Panc1 (cell line): ENCODE measurements around the gene IGF2R. TPM values are rescaled to one million over a fixed set of nuclear protein-coding genes. Genes with fewer than 3 reads are reported as not detected.

ENCODE experiments used
- ATAC-seq: fragments of 200-7000 bp; cut with Tn5 transposase; 2 replicates; pipeline ENCODE4 v1.9.1; 2020; ENCODE audit warnings: mild to moderate bottlenecking, moderate library complexity
- BruUV-seq: library from RNA; stranded (reverse); fragments of 400-500 nt; replicated peaks from 2 replicates; lab custom pipeline; 2021; lab: Mats Ljungman, UMichigan
- CTCF ChIA-PET: fragments of 300-600 bp; sonication (Branson Sonifier 250); formaldehyde crosslinking; loops from one replicate; lab custom pipeline; 2022; ENCODE audit warnings: antibody characterized with exemption; lab: Charles Lee
- POLR2A ChIA-PET: fragments of 300-600 bp; sonication (Branson Sonifier 250); formaldehyde crosslinking; loops from one replicate; lab custom pipeline; 2022; ENCODE audit warnings: antibody characterized with exemption; lab: Charles Lee
- DNase-seq: peaks from one replicate; pipeline ENCODE4 v3.0.0-alpha.2; 2010; ENCODE audit warnings: low read depth, low spot score
- H3K27ac ChIP-seq: 2 replicates; pipeline ENCODE4 v1.5.1; 2011; ENCODE audit warnings: mild to moderate bottlenecking, low read length, inconsistent platforms
- H3K27me3 ChIP-seq: fragments of 200-500 bp; sonication (Bioruptor generic); 2 replicates; pipeline ENCODE4 v1.6.0; 2014; ENCODE audit warnings: low read length, inconsistent platforms; ENCODE audit not compliant: control insufficient read depth, insufficient read depth
- H3K36me3 ChIP-seq: fragments of 200-500 bp; sonication (Bioruptor generic); 2 replicates; pipeline ENCODE4 v1.5.1; 2014; ENCODE audit warnings: inconsistent platforms, mild to moderate bottlenecking, low read length, moderate library complexity; ENCODE audit not compliant: control insufficient read depth, insufficient read depth
- H3K4me1 ChIP-seq: 2 replicates; pipeline ENCODE4 v1.5.1; 2011; ENCODE audit warnings: inconsistent platforms, mild to moderate bottlenecking, low read length, moderate library complexity; ENCODE audit not compliant: control insufficient read depth, insufficient read depth
- H3K4me3 ChIP-seq, 2 experiments: 2 replicates each; pipeline ENCODE4 v1.5.1; 2011 to 2012; ENCODE audit warnings: low read depth in 2 of 2, low read length in 2 of 2, mild to moderate bottlenecking in 2 of 2, inconsistent platforms in 1 of 2, moderate library complexity in 1 of 2
- H3K9me3 ChIP-seq: fragments of 200-500 bp; sonication (Bioruptor generic); 2 replicates; pipeline ENCODE4 v1.5.1; 2014; ENCODE audit warnings: low read depth, mild to moderate bottlenecking, inconsistent platforms, low read length, moderate library complexity; ENCODE audit not compliant: control insufficient read depth, insufficient read depth
- POLR2AphosphoS5 ChIP-seq: IDR thresholded peaks from 2 replicates; pipeline ENCODE4 v1.6.1; 2012; ENCODE audit warnings: mild to moderate bottlenecking, low read depth, low read length, moderate library complexity
- REST ChIP-seq, 2 experiments: IDR thresholded peaks; 2 replicates each; pipeline ENCODE4 v1.6.1; 2011 to 2012; ENCODE audit warnings: low read depth in 2 of 2, control low read depth in 1 of 2, low read length in 1 of 2, mild to moderate bottlenecking in 1 of 2, moderate library complexity in 1 of 2; ENCODE audit not compliant: insufficient read depth in 1 of 2
- SIN3A ChIP-seq: IDR thresholded peaks from 2 replicates; pipeline ENCODE4 v1.6.1; 2012; ENCODE audit warnings: low read depth, mild to moderate bottlenecking, low read length, moderate library complexity, borderline replicate concordance; ENCODE audit not compliant: insufficient read depth
- TCF7L2 ChIP-seq: IDR thresholded peaks from 2 replicates; pipeline ENCODE4 v1.6.1; 2011; ENCODE audit warnings: mild to moderate bottlenecking, low read depth, low read length, inconsistent platforms
- in situ Hi-C: cut with HindIII; loops from 2 replicates; pipeline ENCODE4 v1.10.0; 2016; ENCODE audit warnings: low sequenced_read_pairs, low pct_unique_long_range_greater_than_20kb
- intact Hi-C: fragments of 100-400 bp; cut with micrococcal nuclease; formaldehyde crosslinking; loops from one replicate; pipeline ENCODE4 v1.10.0; 2022; ENCODE audit not compliant: unreplicated experiment
- total RNA-seq: library from RNA; stranded (reverse); gene quantifications from one replicate; pipeline ENCODE4 v1.2.1, GENCODE V29; 2021; ENCODE audit not compliant: unreplicated experiment
- TF ChIP-seq, protein P1 (sequence below): fragments of 450-650 bp; IDR thresholded peaks from 2 replicates; pipeline ENCODE4 v1.5.1; 2017; ENCODE audit warnings: mild to moderate bottlenecking

IGF2R gene
- total RNA-seq, 1 experiment from 2014 or later, result 163 TPM

DNA sequence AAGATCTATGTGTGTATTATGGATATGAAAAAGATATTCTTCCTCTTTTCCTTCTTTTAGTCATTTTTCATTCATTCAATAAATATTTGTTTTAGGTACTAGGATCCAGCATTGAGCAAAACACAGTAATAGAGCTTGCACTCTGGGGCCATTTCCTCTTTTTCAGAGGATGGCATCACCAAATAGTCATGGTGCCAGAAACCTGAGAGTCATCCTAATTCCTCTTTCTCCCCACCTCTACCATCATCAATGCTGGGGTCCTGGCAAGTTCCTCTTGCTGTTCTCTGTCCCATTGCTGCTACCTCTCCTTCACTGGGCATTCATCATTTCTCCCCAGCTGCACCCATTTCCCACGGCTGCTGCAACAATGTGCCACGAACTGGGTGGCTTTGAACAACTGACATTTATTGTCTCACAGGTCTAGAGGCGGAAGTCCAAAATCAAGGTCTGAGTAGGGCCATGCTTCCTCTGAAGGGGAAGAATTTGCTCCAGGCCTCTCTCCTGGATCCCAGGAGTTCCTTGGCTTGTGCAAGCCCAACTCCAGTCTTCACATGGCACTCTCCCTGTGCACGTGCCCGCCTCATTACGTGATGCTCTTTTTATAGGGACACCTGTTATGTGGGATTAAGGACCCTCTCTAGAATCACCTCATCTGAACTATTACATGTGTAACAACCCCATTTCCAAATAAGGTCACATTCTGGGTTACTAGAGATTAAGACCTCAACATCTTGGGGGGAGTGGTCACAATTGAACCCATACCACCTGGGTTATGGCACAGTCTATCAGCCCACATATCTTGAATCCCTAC, 9.5 kb upstream of the IGF2R start:
- in situ Hi-C loops, result no loop called here

GRCh38 chr6:159959976-159960384, 8.9 kb upstream of the IGF2R start:
- in situ Hi-C loops, result no loop called here
- DNase-seq (no peak), ATAC-seq (no peak)
- TF ChIP-seq TCF7L2 (no peak), SIN3A (no peak), POLR2AphosphoS5 (no peak), REST (IDR thresholded peaks at IDR 0.05; ENCODE audit: insufficient read depth in 1 of 2, low read depth in 2 of 2, low read length in 1 of 2) (no peak)
- TF ChIP-seq, protein P1, sequence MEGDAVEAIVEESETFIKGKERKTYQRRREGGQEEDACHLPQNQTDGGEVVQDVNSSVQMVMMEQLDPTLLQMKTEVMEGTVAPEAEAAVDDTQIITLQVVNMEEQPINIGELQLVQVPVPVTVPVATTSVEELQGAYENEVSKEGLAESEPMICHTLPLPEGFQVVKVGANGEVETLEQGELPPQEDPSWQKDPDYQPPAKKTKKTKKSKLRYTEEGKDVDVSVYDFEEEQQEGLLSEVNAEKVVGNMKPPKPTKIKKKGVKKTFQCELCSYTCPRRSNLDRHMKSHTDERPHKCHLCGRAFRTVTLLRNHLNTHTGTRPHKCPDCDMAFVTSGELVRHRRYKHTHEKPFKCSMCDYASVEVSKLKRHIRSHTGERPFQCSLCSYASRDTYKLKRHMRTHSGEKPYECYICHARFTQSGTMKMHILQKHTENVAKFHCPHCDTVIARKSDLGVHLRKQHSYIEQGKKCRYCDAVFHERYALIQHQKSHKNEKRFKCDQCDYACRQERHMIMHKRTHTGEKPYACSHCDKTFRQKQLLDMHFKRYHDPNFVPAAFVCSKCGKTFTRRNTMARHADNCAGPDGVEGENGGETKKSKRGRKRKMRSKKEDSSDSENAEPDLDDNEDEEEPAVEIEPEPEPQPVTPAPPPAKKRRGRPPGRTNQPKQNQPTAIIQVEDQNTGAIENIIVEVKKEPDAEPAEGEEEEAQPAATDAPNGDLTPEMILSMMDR, result no peak
- H3K27me3 ChIP-seq, result peaks cover 4% of the 10 kb centered on the region
- BruUV-seq, result no TSS peak
- ChIA-PET POLR2A (interaction anchor here (0.6 kb wide), 1 partner anchor 44 kb away, joined by 6 read pairs; no protein-coding TSS in a partner anchor), CTCF (no interaction called here)
- no peak overlapping the region for H3K27ac ChIP-seq
- H3K36me3 ChIP-seq, result no peaks in the 10 kb centered on the region
- intact Hi-C loops, result no loop called here
- H3K4me3 ChIP-seq, result no peak overlapping the region
- H3K9me3 ChIP-seq, result no peaks in the 10 kb centered on the region
- H3K4me1 ChIP-seq, result no peaks in the 10 kb centered on the region

More for the DNA sequence above, 9.5 kb upstream of the IGF2R start:
- H3K4me1 ChIP-seq, result no peaks in the 10 kb centered on the region
- H3K36me3 ChIP-seq, result no peaks in the 10 kb centered on the region
- POLR2A ChIA-PET, result no interaction called here
- intact Hi-C loops, result no loop called here
- H3K4me3 ChIP-seq, result no peak overlapping the region
- TF ChIP-seq SIN3A, result no peak
- ATAC-seq (no peak), DNase-seq (no peak)
- no peak overlapping the region for H3K27ac ChIP-seq
- no peaks in the 10 kb centered on the region for H3K9me3 ChIP-seq
- peaks cover 4% of the 10 kb centered on the region for H3K27me3 ChIP-seq
- BruUV-seq, result no TSS peak
- CTCF ChIA-PET, result no interaction called here

- peaks cover 4% of the 10 kb centered on the region for H3K27me3 ChIP-seq
These were observed 8.4 kb upstream of the IGF2R start for GRCh38 chr6:159960485-159960884.

More at GRCh38 chr6:159960485-159960884, 8.4 kb upstream of the IGF2R start:
- H3K27ac ChIP-seq, result no peak overlapping the region
- DNase-seq, result no peak
- ChIA-PET CTCF (no interaction called here), POLR2A (interaction anchor here (0.6 kb wide), 1 partner anchor 44 kb away, joined by 6 read pairs; no protein-coding TSS in a partner anchor)
- no peaks in the 10 kb centered on the region for H3K9me3 ChIP-seq
- H3K36me3 ChIP-seq, result no peaks in the 10 kb centered on the region
- H3K4me3 ChIP-seq, result no peak overlapping the region
- in situ Hi-C loops, result no loop called here
- BruUV-seq, result no TSS peak
- H3K4me1 ChIP-seq, result no peaks in the 10 kb centered on the region
- intact Hi-C loops, result no loop called here
- no peak for ATAC-seq
- TF ChIP-seq REST (IDR thresholded peaks at IDR 0.05; ENCODE audit: insufficient read depth in 1 of 2, low read depth in 2 of 2, low read length in 1 of 2) (no peak), SIN3A (no peak), POLR2AphosphoS5 (no peak), TCF7L2 (no peak)
- TF ChIP-seq, protein P1, result no peak
